A549 (cell line): Measurements from ENCODE around the gene MYEOV. TPM values are rescaled to one million over a fixed set of nuclear protein-coding genes. Genes with fewer than 3 reads are reported as not detected.

ENCODE experiments used
- ATAC-seq, 2 experiments: fragments of 200-7000 bp in 1 of 2; fragments of >200 bp in 1 of 2; cut with Nextera tagmentation in 1 of 2; cut with Tn5 transposase in 1 of 2; 3 replicates each; pipeline versions ENCODE4 v1.8.0 to v1.9.1; 2018 to 2020; ENCODE audit warnings: mild to moderate bottlenecking in 1 of 2, moderate library complexity in 1 of 2
- CTCF ChIA-PET: fragments of 300-600 bp; sonication (Branson Sonifier 250); formaldehyde crosslinking; extraction: SDS; loops from one replicate; lab custom pipeline; 2021; ENCODE audit warnings: antibody characterized with exemption, inconsistent platforms; lab: Yijun Ruan, JAX
- POLR2A ChIA-PET: fragments of 350-600 bp; formaldehyde crosslinking; extraction: SDS; loops from one replicate; lab custom pipeline; 2021; ENCODE audit warnings: antibody characterized with exemption, inconsistent platforms; lab: Yijun Ruan, JAX
- DNase-seq, 2 experiments: peaks; one replicate each; pipeline versions ENCODE4 v3.0.0 to v3.0.0-alpha.2; 2011 to 2016; ENCODE audit warnings: low read depth in 1 of 2, low spot score in 1 of 2
- FAIRE-seq: peaks from 2 replicates; lab custom pipeline; 2011; peaks lifted over from hg19 to GRCh38; lab: Jason Lieb, UNC
- H3K27ac ChIP-seq, 2 experiments: fragments of >200 bp; sonication (Bioruptor Twin); formaldehyde crosslinking; 3 replicates each; pipeline ENCODE4 v1.5.1; 2016 to 2017
- H3K4me1 ChIP-seq: fragments of >200 bp; sonication (Bioruptor Twin); formaldehyde crosslinking; 3 replicates; pipeline ENCODE4 v1.6.1; 2016
- H3K4me2 ChIP-seq: fragments of >200 bp; sonication (Bioruptor Twin); formaldehyde crosslinking; 3 replicates; pipeline ENCODE4 v1.6.1; 2016
- H3K4me3 ChIP-seq: fragments of >200 bp; sonication (Bioruptor Twin); formaldehyde crosslinking; 3 replicates; pipeline ENCODE4 v1.5.1; 2016
- H3K9me3 ChIP-seq: fragments of >200 bp; sonication (Bioruptor Twin); formaldehyde crosslinking; 3 replicates; pipeline ENCODE4 v1.6.1; 2016
- CBX2 ChIP-seq: fragments of 200-600 bp; sonication (generic); IDR thresholded peaks from 2 replicates; pipeline ENCODE4 v1.6.1; 2016; ENCODE audit warnings: low read depth, mild to moderate bottlenecking, borderline replicate concordance
- EHF ChIP-seq: fragments of 250-450 bp; sonication (Bioruptor Pico); IDR thresholded peaks from 2 replicates; pipeline ENCODE4 v1.5.0; 2020; ENCODE audit warnings: mild to moderate bottlenecking
- FOSB ChIP-seq: fragments of 250-450 bp; sonication (Bioruptor Pico); IDR thresholded peaks from 2 replicates; pipeline ENCODE4 v1.5.0; 2020; ENCODE audit warnings: mild to moderate bottlenecking, moderate library complexity
- GATA3 ChIP-seq: IDR thresholded peaks from 2 replicates; pipeline ENCODE4 v1.6.1; 2012; ENCODE audit warnings: borderline replicate concordance
- HOXB13 ChIP-seq: fragments of 250-450 bp; sonication (Bioruptor Pico); IDR thresholded peaks from 2 replicates; pipeline ENCODE4 v1.5.0; 2020; ENCODE audit warnings: low read depth, mild to moderate bottlenecking, moderate library complexity
- JUN ChIP-seq, 2 experiments: fragments of >200 bp; sonication (Bioruptor Twin); formaldehyde crosslinking; IDR thresholded peaks; 2 replicates in 1 of 2; 3 replicates in 1 of 2; pipeline ENCODE4 v1.6.1; 2016 to 2017
- MAX ChIP-seq: IDR thresholded peaks from 2 replicates; pipeline ENCODE4 v1.6.1; 2012
- MYC ChIP-seq: IDR thresholded peaks from 2 replicates; pipeline ENCODE4 v1.6.1; 2012; ENCODE audit warnings: mild to moderate bottlenecking, inconsistent platforms, low read length, improper control_type of control experiment, borderline replicate concordance
- NFE2L2 ChIP-seq: fragments of 150-350 bp; conservative IDR thresholded peaks from 2 replicates; pipeline ENCODE4 v1.6.1; 2014; ENCODE audit warnings: low read length
- NR3C1 ChIP-seq: fragments of >200 bp; sonication (Bioruptor Twin); formaldehyde crosslinking; IDR thresholded peaks from 3 replicates; pipeline ENCODE4 v1.6.1; 2017
- POLR2AphosphoS2 ChIP-seq: conservative IDR thresholded peaks from 2 replicates; pipeline ENCODE4 v1.6.1; 2012; ENCODE audit warnings: low read length, improper control_type of control experiment, inconsistent platforms
- REST ChIP-seq: fragments of 200-600 bp; sonication (generic); IDR thresholded peaks from 2 replicates; pipeline ENCODE4 v1.6.1; 2016; ENCODE audit warnings: antibody characterized with exemption, mild to moderate bottlenecking, moderate library complexity
- RNF2 ChIP-seq: fragments of 200-600 bp; sonication (generic); IDR thresholded peaks from 2 replicates; pipeline ENCODE4 v1.6.1; 2016; ENCODE audit warnings: low read depth, mild to moderate bottlenecking, antibody characterized with exemption, moderate library complexity, borderline replicate concordance
- SMC3 ChIP-seq: fragments of >200 bp; sonication (Bioruptor Twin); formaldehyde crosslinking; IDR thresholded peaks from 3 replicates; pipeline ENCODE4 v1.6.1; 2018; ENCODE audit warnings: inconsistent platforms
- TFCP2L1 ChIP-seq: fragments of 250-450 bp; sonication (Bioruptor Pico); IDR thresholded peaks from 2 replicates; pipeline ENCODE4 v1.5.0; 2021; ENCODE audit warnings: mild to moderate bottlenecking
- ZC3H11A ChIP-seq: fragments of 450-650 bp; IDR thresholded peaks from 2 replicates; pipeline ENCODE4 v1.6.1; 2014; ENCODE audit warnings: antibody characterized with exemption, mild to moderate bottlenecking
- ZNF302 ChIP-seq: fragments of 250-450 bp; sonication (Bioruptor Pico); IDR thresholded peaks from 2 replicates; pipeline ENCODE4 v1.9.0; 2021; ENCODE audit warnings: inconsistent platforms, mild to moderate bottlenecking, moderate library complexity
- WGBS: methylation state at CpG from one replicate; pipeline ENCODE4 v1.1.6; 2017; ENCODE audit errors: missing lambda C conversion rate; 5-methylcytosine and 5-hydroxymethylcytosine counted together
- polyA plus RNA-seq, 4 experiments: library from polyadenylated mRNA; depleted of rRNA in 3 of 4; stranded (reverse); fragments of >200 nt; fragmentation: RNase III in 1 of 4; extraction: RNeasy Plus Mini Kit Qiagen cat#74134 plus additional on column Dnase treatment in 1 of 4; gene quantifications; 2 replicates in 3 of 4; 3 replicates in 1 of 4; pipeline ENCODE4 v1.2.3, GENCODE V29; 2011 to 2017
- TF ChIP-seq, protein P1 (sequence below): fragments of >200 bp; sonication (Bioruptor Twin); formaldehyde crosslinking; IDR thresholded peaks from 2 replicates; pipeline ENCODE4 v1.6.1; 2016
- TF ChIP-seq, protein P2 (sequence below): fragments of >200 bp; sonication (Bioruptor Twin); formaldehyde crosslinking; IDR thresholded peaks from 3 replicates; pipeline ENCODE4 v1.6.1; 2016
- TF ChIP-seq, protein P3 (sequence below): IDR thresholded peaks from 2 replicates; pipeline ENCODE4 v1.6.1; 2012

MYEOV gene
- polyA plus RNA-seq, 2 of the 4 experiments (the other 2 are of a cell fraction): 92.3 to 102 TPM

GRCh38 chr11:69245041-69245440 lies 48.9 kb upstream of the MYEOV start:
- ChIA-PET POLR2A (no interaction called here), CTCF (interaction anchor here (0.7 to 1.2 kb wide), 2 partner anchors 24 to 143 kb away, joined by 3 to 4 read pairs; no protein-coding TSS in a partner anchor)
- H3K4me3 ChIP-seq: no peak overlapping the region
- ATAC-seq: no peak
- no peak for FAIRE-seq
- H3K4me1 ChIP-seq: no peaks in the 10 kb centered on the region
- no peak overlapping the region for H3K4me2 ChIP-seq
- 27% methylated on average over 2 of the region's 2 CpGs for WGBS
- no peaks in the 10 kb centered on the region for H3K9me3 ChIP-seq
- no peak for DNase-seq
- H3K27ac ChIP-seq: no peak overlapping the region
- no peak for TF ChIP-seq CBX2
- no peak for TF ChIP-seq ZC3H11A

DNA sequence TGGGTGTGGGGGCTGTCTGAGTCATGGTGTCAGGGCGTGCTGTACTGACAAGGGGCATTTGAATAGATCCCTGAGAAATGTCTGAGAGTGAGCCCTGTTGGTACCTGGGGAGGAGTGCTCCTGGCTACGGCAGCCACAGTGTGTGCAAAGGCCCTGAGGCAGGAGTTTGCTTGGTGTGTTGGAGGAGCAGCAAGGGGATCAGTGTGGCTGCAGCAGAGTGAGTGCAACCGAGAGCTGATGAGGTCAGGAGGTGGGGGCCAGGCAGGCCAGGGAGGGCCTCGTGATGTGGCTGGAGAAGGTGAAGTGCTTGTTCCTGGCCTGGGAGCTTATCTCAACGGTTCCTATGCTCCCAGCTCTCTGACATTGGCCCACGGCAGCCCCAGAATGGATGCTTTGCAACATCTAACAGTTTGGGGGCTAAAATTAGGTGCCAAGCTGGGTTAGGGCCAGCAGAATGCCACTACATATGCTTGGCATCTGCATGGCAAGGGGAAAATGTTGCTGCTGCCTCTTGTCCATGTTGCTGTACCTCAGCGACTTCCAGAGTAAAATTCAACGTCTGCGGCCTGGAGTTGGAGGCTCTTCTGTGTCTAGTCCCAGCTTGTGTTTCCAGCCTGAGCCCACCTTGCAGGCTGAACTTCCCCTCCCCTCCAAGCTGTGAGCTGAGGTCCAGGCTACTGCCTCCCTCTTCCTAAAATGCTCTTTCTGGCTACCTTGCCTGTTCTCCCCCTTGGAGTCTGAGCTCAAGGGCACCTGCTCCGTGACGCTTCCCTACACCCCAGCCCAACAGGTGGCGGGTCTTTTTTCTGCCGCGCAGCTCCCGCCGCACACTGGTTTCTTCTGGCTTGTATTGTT lies 48.2 kb upstream of the MYEOV start:
- DNase-seq: no peak
- no peak for FAIRE-seq
- ChIA-PET CTCF (interaction anchor here (1.2 kb wide), 1 partner anchor 144 kb away, joined by 4 read pairs; no protein-coding TSS in a partner anchor), POLR2A (no interaction called here)
- H3K27ac ChIP-seq: no peak overlapping the region
- TF ChIP-seq MYC (no peak), NFE2L2 (no peak), JUN (IDR thresholded peaks at IDR 0.05) (no peak), EHF (CRISPR knock-in tag) (no peak), GATA3 (no peak), HOXB13 (CRISPR knock-in tag) (no peak), POLR2AphosphoS2 (no peak), FOSB (CRISPR knock-in tag) (no peak), MAX (no peak), TFCP2L1 (CRISPR knock-in tag) (no peak), RNF2 (no peak), REST (no peak), NR3C1 (no peak), SMC3 (no peak), ZNF302 (no peak)
- TF ChIP-seq, protein P1, sequence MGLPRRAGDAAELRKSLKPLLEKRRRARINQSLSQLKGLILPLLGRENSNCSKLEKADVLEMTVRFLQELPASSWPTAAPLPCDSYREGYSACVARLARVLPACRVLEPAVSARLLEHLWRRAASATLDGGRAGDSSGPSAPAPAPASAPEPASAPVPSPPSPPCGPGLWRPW: no peak
- TF ChIP-seq, protein P2, sequence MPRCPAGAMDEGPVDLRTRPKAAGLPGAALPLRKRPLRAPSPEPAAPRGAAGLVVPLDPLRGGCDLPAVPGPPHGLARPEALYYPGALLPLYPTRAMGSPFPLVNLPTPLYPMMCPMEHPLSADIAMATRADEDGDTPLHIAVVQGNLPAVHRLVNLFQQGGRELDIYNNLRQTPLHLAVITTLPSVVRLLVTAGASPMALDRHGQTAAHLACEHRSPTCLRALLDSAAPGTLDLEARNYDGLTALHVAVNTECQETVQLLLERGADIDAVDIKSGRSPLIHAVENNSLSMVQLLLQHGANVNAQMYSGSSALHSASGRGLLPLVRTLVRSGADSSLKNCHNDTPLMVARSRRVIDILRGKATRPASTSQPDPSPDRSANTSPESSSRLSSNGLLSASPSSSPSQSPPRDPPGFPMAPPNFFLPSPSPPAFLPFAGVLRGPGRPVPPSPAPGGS: no peak
- TF ChIP-seq, protein P3, sequence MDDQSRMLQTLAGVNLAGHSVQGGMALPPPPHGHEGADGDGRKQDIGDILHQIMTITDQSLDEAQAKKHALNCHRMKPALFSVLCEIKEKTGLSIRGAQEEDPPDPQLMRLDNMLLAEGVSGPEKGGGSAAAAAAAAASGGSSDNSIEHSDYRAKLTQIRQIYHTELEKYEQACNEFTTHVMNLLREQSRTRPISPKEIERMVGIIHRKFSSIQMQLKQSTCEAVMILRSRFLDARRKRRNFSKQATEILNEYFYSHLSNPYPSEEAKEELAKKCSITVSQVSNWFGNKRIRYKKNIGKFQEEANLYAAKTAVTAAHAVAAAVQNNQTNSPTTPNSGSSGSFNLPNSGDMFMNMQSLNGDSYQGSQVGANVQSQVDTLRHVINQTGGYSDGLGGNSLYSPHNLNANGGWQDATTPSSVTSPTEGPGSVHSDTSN: no peak
- WGBS: 75% methylated on average over 16 of the region's 16 CpGs
- no peak overlapping the region for H3K4me2 ChIP-seq
- no peak overlapping the region for H3K4me3 ChIP-seq
- H3K9me3 ChIP-seq: no peaks in the 10 kb centered on the region
- ATAC-seq: no peak
- no peaks in the 10 kb centered on the region for H3K4me1 ChIP-seq
